HepG2 (cell line): ENCODE measurements around the gene PAM16. TPM values are rescaled to one million over a fixed set of nuclear protein-coding genes. Genes with fewer than 3 reads are reported as not detected.
A peak's percentile ranks its signal among the peaks of the same experiment; 100 is the strongest.

Source experiments
- CCDC6 ChIP-seq: sonication (generic); formaldehyde crosslinking; IDR thresholded peaks from 2 replicates; pipeline ENCODE4 v1.8.1; 2022; ENCODE audit warnings: mild to moderate bottlenecking, missing genetic modification reagents, moderate library complexity
- FOXC1 ChIP-seq: sonication (generic); formaldehyde crosslinking; IDR thresholded peaks from 2 replicates; pipeline ENCODE4 v1.8.0; 2022; ENCODE audit warnings: mild to moderate bottlenecking, missing genetic modification reagents, borderline replicate concordance
- KLF12 ChIP-seq: sonication (generic); formaldehyde crosslinking; IDR thresholded peaks from 2 replicates; pipeline ENCODE4 v1.4.0; 2020; ENCODE audit warnings: missing genetic modification reagents, borderline replicate concordance
- MYPOP ChIP-seq: sonication (generic); formaldehyde crosslinking; IDR thresholded peaks from 2 replicates; pipeline ENCODE4 v1.8.1; 2023; ENCODE audit warnings: mild to moderate bottlenecking, moderate library complexity, missing genetic modification reagents
- PAXIP1 ChIP-seq: sonication (generic); formaldehyde crosslinking; conservative IDR thresholded peaks from 2 replicates; pipeline ENCODE4 v1.4.0; 2020; ENCODE audit warnings: mild to moderate bottlenecking, missing genetic modification reagents, moderate library complexity
- PHF20 ChIP-seq: sonication (generic); formaldehyde crosslinking; IDR thresholded peaks from 2 replicates; pipeline ENCODE4 v1.5.0; 2020; ENCODE audit warnings: mild to moderate bottlenecking, missing genetic modification reagents
- TGIF2 ChIP-seq: IDR thresholded peaks from 2 replicates; pipeline ENCODE4 v1.6.1; 2016; ENCODE audit warnings: control low read depth, missing compliant biosample characterization
- ZNF564 ChIP-seq: sonication (generic); formaldehyde crosslinking; IDR thresholded peaks from 2 replicates; pipeline ENCODE4 v1.8.1; 2023; ENCODE audit warnings: mild to moderate bottlenecking, missing genetic modification reagents
- ZNF737 ChIP-seq: sonication (generic); formaldehyde crosslinking; IDR thresholded peaks from 2 replicates; pipeline ENCODE4 v1.5.0; 2020; ENCODE audit warnings: missing genetic modification reagents, mild to moderate bottlenecking, borderline replicate concordance
- ZXDC ChIP-seq: sonication (generic); formaldehyde crosslinking; IDR thresholded peaks from 2 replicates; pipeline ENCODE4 v1.5.0; 2020; ENCODE audit warnings: mild to moderate bottlenecking, missing genetic modification reagents
- polyA plus RNA-seq, 8 experiments: library from polyadenylated mRNA; depleted of rRNA in 3 of 8; stranded (reverse) in 7 of 8; unstranded in 1 of 8; fragments of >200 nt; fragmentation: Illumina TruSeq in 4 of 8; extraction: Trizol in 4 of 8; gene quantifications; 2 replicates each; pipeline versions ENCODE4 v1.2.1 to v1.2.3, GENCODE V29; 2011 to 2016; ENCODE audit warnings: low read depth in 4 of 8, missing spikeins in 1 of 8, mixed read lengths in 1 of 8; ENCODE audit not compliant: insufficient read depth in 1 of 8
- total RNA-seq, 5 experiments: library from RNA; depleted of rRNA; stranded (reverse); fragments of >200 nt; fragmentation: Illumina TruSeq; extraction: Trizol; gene quantifications; 2 replicates each; pipeline ENCODE4 v1.2.3, GENCODE V29; 2016; ENCODE audit warnings: low read depth in 1 of 5
- TF ChIP-seq, protein P1 (sequence below): sonication (generic); formaldehyde crosslinking; IDR thresholded peaks from 2 replicates; pipeline ENCODE4 v1.5.0; 2020; ENCODE audit warnings: missing genetic modification reagents
- TF ChIP-seq, protein P2 (sequence below), 2 experiments: sonication (generic) in 1 of 2; formaldehyde crosslinking in 1 of 2; IDR thresholded peaks; 2 replicates each; pipeline versions ENCODE4 v1.5.1 to v1.6.1; 2011 to 2020; ENCODE audit warnings: borderline replicate concordance in 1 of 2, low read depth in 1 of 2, low read length in 1 of 2, mild to moderate bottlenecking in 1 of 2, missing genetic modification reagents in 1 of 2, moderate library complexity in 1 of 2
- TF ChIP-seq, protein P3 (sequence below): sonication (generic); formaldehyde crosslinking; IDR thresholded peaks from 2 replicates; pipeline ENCODE4 v1.8.0; 2022; ENCODE audit warnings: missing genetic modification reagents, mild to moderate bottlenecking, borderline replicate concordance

Gene PAM16
- total and polyA plus RNA-seq, 2 of the 13 experiments (the other 11 are each of a cell fraction or from before 2014, with no cell fraction given): 51.5 to 51.8 TPM

DNA sequence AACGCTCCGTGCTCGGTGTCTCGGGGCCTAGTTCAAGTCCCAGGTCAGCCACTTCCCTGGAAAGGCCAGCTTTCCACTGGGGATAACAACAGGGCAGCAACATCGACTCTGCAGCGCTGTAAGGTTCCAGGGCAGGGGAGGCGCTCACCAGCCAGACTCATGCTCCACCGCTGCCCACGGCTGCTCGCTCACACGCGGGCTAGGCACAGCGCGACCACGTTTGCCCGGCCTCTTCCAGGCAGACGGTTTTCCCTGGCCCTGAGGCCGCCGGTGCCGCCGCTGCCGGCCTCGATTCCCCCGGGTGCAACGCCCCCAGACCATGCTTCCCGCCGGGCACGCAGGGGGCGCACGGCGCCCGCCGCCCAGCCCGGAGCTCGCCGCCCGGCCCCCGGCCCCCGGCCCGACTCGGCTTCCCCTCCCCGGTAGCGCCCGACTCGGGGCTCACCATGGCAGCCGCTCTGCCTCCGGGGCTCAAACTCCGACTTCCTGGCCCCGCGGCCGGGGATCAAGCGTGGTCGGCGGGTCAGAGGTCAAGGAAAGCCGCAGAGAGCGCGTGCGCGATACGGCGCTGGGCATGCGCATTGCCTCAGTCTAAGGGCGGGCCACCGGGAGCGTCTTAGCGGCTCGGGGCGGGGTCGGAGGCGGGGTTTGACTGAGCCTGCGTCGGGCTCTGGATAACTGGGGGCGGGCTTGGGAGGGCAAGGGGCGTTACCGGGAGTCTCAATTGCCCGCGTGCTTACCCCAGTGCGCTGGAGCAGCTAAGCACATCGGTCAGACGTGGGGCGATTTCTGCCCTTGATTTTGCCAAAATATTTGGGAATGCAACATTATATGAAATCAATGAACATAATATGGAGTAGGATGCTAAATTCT, at the start of gene PAM16 (continued):
- TF ChIP-seq PAXIP1 (CRISPR knock-in tag) (peak; percentile 55; the same call in 1 of the 2 replicates), TGIF2 (no peak; the same call in 1 of the 2 replicates), FOXC1 (CRISPR knock-in tag) (peak; percentile 68; the same call in 1 of the 2 replicates), KLF12 (no peak), ZNF737 (CRISPR knock-in tag) (no peak), MYPOP (0 out of 2 replicates have a peak, but pooled peaks have one; percentile 49), ZNF564 (CRISPR knock-in tag) (no peak), PHF20 (CRISPR knock-in tag) (peak; percentile 38; the same call in 1 of the 2 replicates), ZXDC (CRISPR knock-in tag) (0 out of 2 replicates have a peak, but pooled peaks have one; percentile 64), CCDC6 (CRISPR knock-in tag) (peak; percentile 55; the same call in 1 of the 2 replicates)
- TF ChIP-seq, protein P1, sequence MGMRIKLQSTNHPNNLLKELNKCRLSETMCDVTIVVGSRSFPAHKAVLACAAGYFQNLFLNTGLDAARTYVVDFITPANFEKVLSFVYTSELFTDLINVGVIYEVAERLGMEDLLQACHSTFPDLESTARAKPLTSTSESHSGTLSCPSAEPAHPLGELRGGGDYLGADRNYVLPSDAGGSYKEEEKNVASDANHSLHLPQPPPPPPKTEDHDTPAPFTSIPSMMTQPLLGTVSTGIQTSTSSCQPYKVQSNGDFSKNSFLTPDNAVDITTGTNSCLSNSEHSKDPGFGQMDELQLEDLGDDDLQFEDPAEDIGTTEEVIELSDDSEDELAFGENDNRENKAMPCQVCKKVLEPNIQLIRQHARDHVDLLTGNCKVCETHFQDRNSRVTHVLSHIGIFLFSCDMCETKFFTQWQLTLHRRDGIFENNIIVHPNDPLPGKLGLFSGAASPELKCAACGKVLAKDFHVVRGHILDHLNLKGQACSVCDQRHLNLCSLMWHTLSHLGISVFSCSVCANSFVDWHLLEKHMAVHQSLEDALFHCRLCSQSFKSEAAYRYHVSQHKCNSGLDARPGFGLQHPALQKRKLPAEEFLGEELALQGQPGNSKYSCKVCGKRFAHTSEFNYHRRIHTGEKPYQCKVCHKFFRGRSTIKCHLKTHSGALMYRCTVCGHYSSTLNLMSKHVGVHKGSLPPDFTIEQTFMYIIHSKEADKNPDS (CRISPR knock-in tag): 0 out of 2 replicates have a peak, but pooled peaks have one; percentile 71
- TF ChIP-seq, protein P2, sequence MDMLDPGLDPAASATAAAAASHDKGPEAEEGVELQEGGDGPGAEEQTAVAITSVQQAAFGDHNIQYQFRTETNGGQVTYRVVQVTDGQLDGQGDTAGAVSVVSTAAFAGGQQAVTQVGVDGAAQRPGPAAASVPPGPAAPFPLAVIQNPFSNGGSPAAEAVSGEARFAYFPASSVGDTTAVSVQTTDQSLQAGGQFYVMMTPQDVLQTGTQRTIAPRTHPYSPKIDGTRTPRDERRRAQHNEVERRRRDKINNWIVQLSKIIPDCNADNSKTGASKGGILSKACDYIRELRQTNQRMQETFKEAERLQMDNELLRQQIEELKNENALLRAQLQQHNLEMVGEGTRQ (IDR thresholded peaks at IDR 0.05; ENCODE audit: low read depth, low read length): no peak
- TF ChIP-seq, protein P2 (CRISPR knock-in tag; IDR thresholded peaks at IDR 0.05; ENCODE audit: borderline replicate concordance): no peak
- TF ChIP-seq, protein P3, sequence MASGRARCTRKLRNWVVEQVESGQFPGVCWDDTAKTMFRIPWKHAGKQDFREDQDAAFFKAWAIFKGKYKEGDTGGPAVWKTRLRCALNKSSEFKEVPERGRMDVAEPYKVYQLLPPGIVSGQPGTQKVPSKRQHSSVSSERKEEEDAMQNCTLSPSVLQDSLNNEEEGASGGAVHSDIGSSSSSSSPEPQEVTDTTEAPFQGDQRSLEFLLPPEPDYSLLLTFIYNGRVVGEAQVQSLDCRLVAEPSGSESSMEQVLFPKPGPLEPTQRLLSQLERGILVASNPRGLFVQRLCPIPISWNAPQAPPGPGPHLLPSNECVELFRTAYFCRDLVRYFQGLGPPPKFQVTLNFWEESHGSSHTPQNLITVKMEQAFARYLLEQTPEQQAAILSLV (CRISPR knock-in tag): no peak
